Measurements from ENCODE around the gene HEBP2.
A peak's percentile ranks its signal among the peaks of the same experiment; 100 is the strongest.
"Not testable (repeated sequence)": the region's sequence is repeated elsewhere in the genome, so short reads cannot be mapped to it uniquely, and the experiment has no call there.

The HEBP2 gene

GRCh38 chr6:138403801-138404665, at the start of gene HEBP2:
TSS of gene HEBP2 (plus strand) at chr6:138404223. CDS start at chr6:138404496, 273 bp downstream.
- peak; percentile 78 for DNase-seq

GRCh38 chr6:138357928-138358327, 46.1 kb upstream of the HEBP2 start:
- DNase-seq: no peak

GRCh38 chr6:138368684-138369083, 35.3 kb upstream of the HEBP2 start:
- not testable (repeated sequence) for DNase-seq

- DNase-seq: no peak
These were observed 33.2 kb upstream of the HEBP2 start for GRCh38 chr6:138370631-138371451.

GRCh38 chr6:138371452-138371711, 32.6 kb upstream of the HEBP2 start:
- no peak for DNase-seq

GRCh38 chr6:138371720-138372119, 32.3 kb upstream of the HEBP2 start:
- peak; percentile 3 for DNase-seq

- no peak for DNase-seq
These were observed 31.1 kb upstream of the HEBP2 start for GRCh38 chr6:138372711-138373463.

- DNase-seq: no peak
These were observed 29.8 kb upstream of the HEBP2 start for GRCh38 chr6:138374230-138374629.

- no peak for DNase-seq
These were observed 29.2 kb upstream of the HEBP2 start for GRCh38 chr6:138374815-138375214.

GRCh38 chr6:138377042-138377441, 27.0 kb upstream of the HEBP2 start:
- no peak for DNase-seq

- DNase-seq: no peak
These were observed 26.2 kb upstream of the HEBP2 start, which contains the start of gene SMIM28 for GRCh38 chr6:138377844-138378243. TSS of gene SMIM28 (plus strand) at chr6:138377905. CDS start at chr6:138378073, 168 bp downstream.

- DNase-seq: no peak
These were observed 25.6 kb upstream of the HEBP2 start for GRCh38 chr6:138378463-138378862.

- DNase-seq: no peak
These were observed 21.3 kb upstream of the HEBP2 start for GRCh38 chr6:138382498-138383265.

GRCh38 chr6:138383776-138384175, 20.2 kb upstream of the HEBP2 start:
- DNase-seq: no peak

GRCh38 chr6:138386897-138387296, 17.1 kb upstream of the HEBP2 start:
- no peak for DNase-seq

GRCh38 chr6:138387577-138388368, 16.2 kb upstream of the HEBP2 start:
- DNase-seq: no peak

GRCh38 chr6:138389551-138389950, 14.5 kb upstream of the HEBP2 start:
- no peak for DNase-seq

GRCh38 chr6:138393871-138394783, 9.9 kb upstream of the HEBP2 start:
- no peak for DNase-seq

- no peak for DNase-seq
These were observed 7.3 kb upstream of the HEBP2 start for GRCh38 chr6:138396709-138397108.

All from kidney glomerular epithelial cell (primary cell).